ENCODE results near the gene NPAS1.
"Not testable (repeated sequence)": the region's sequence is repeated elsewhere in the genome, so short reads cannot be mapped to it uniquely, and the experiment has no call there.

NPAS1 gene

DNA sequence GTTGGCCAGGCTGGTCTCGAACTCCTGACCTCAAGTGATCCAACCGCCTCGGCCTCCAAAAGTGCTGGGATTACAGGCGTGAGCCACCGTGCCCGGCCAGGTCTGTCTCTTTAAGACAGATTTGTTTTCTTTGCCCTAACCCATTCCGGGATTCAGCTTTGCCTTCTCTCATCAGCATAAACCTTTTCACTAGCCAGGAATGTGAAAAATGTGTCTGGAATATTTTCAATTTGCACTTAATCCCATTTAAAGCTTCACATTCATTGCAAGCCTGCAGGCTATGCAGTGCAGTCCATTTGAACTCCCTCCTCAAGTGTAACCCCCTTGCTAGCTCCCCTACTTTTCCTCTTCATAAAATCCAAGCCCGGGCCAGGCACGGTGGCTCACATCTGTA, 29.7 kb downstream of the NPAS1 start:
- Histone ChIP-seq H3K4me3 (replicated peaks; ENCODE audit: low read depth, low read length) (no peak overlapping the region), H3K27me3 (replicated peaks; ENCODE audit: control insufficient read depth, insufficient read depth, low read length) (no peaks in the 10 kb centered on the region), H3K36me3 (ENCODE audit: control insufficient read depth, insufficient read depth, low read length) (no peaks in the 10 kb centered on the region)
- DNase-seq (ENCODE audit: extremely low read depth, insufficient read length): no peak
- TF ChIP-seq, protein P1, sequence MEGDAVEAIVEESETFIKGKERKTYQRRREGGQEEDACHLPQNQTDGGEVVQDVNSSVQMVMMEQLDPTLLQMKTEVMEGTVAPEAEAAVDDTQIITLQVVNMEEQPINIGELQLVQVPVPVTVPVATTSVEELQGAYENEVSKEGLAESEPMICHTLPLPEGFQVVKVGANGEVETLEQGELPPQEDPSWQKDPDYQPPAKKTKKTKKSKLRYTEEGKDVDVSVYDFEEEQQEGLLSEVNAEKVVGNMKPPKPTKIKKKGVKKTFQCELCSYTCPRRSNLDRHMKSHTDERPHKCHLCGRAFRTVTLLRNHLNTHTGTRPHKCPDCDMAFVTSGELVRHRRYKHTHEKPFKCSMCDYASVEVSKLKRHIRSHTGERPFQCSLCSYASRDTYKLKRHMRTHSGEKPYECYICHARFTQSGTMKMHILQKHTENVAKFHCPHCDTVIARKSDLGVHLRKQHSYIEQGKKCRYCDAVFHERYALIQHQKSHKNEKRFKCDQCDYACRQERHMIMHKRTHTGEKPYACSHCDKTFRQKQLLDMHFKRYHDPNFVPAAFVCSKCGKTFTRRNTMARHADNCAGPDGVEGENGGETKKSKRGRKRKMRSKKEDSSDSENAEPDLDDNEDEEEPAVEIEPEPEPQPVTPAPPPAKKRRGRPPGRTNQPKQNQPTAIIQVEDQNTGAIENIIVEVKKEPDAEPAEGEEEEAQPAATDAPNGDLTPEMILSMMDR (IDR thresholded peaks at IDR 0.05; ENCODE audit: insufficient read depth, low read length, poor library complexity, severe bottlenecking): no peak

DNA sequence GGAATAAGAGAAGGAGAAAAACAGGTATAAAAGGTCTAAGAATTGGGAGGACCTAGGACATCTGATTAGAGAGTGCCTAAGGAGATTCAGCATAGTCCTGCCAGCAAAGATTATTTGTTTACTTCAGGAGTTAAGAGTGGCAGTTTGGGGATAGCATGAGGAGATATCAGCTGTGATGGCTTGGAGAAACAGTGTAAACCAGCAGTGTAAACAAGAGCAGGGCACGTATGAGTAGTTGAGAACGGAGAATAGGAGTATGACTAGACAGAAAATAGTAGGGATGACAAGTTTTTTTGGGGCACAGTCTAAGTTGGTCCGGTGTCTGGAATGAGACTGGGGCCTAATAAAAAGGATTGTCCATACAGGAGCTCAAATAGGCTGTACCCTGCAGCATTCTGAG, 30.9 kb downstream of the NPAS1 start:
- not testable (repeated sequence) for H3K27me3 ChIP-seq (replicated peaks; ENCODE audit: control insufficient read depth, insufficient read depth, low read length); DNase-seq (ENCODE audit: extremely low read depth, insufficient read length); H3K36me3 ChIP-seq (ENCODE audit: control insufficient read depth, insufficient read depth, low read length); H3K4me3 ChIP-seq (replicated peaks; ENCODE audit: low read depth, low read length)

DNA sequence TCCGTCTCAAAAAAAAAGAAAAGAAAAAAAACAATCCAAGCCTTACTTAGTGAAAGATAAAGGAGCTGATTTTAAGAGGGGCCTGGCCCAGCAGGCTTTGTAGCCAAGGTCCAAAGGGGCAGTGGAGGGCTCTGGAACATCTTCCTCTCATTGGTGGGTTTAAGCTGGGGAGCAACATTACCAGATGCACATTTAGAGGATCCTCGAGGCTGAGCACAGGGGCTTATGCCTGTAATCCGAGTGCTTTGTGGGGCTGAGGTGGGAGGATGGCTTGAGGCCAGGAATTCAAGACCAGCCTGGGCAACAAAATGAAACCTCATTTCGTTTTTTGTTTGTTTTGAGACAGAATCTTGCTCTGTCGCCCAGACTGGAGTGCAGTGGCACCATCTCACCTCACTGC, 36.8 kb downstream of the NPAS1 start:
- no peak for DNase-seq (ENCODE audit: extremely low read depth, insufficient read length)
- Histone ChIP-seq H3K36me3 (ENCODE audit: control insufficient read depth, insufficient read depth, low read length) (no peaks in the 10 kb centered on the region), H3K4me3 (replicated peaks; ENCODE audit: low read depth, low read length) (no peak overlapping the region), H3K27me3 (replicated peaks; ENCODE audit: control insufficient read depth, insufficient read depth, low read length) (no peaks in the 10 kb centered on the region)
- TF ChIP-seq, protein P1 (IDR thresholded peaks at IDR 0.05; ENCODE audit: insufficient read depth, low read length, poor library complexity, severe bottlenecking): no peak

DNA sequence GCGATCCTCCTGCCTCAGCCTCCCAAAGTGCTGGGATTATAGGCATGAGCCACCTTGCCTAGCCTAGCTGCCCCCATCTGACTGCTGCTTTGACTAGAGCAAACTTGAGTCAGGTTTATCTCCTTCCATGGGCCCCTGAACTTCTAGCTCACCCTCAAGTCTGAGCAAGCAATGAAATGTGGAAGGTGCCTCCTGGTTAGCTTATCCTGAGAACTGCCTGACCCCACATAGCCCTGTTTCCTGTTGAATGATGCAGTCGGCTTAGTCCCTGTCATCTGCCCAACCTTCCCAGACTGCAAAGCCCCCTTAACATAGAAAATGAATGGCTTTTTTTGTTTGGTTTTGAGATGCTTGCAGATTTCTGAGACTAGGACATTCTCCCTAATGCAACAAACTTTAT, 37.7 kb downstream of the NPAS1 start:
- no peak for DNase-seq (ENCODE audit: extremely low read depth, insufficient read length)
- Histone ChIP-seq H3K4me3 (replicated peaks; ENCODE audit: low read depth, low read length) (no peak overlapping the region), H3K27me3 (replicated peaks; ENCODE audit: control insufficient read depth, insufficient read depth, low read length) (no peaks in the 10 kb centered on the region), H3K36me3 (ENCODE audit: control insufficient read depth, insufficient read depth, low read length) (no peaks in the 10 kb centered on the region; the same call in 1 of the 2 replicates)
- TF ChIP-seq, protein P1 (IDR thresholded peaks at IDR 0.05; ENCODE audit: insufficient read depth, low read length, poor library complexity, severe bottlenecking): no peak

DNA sequence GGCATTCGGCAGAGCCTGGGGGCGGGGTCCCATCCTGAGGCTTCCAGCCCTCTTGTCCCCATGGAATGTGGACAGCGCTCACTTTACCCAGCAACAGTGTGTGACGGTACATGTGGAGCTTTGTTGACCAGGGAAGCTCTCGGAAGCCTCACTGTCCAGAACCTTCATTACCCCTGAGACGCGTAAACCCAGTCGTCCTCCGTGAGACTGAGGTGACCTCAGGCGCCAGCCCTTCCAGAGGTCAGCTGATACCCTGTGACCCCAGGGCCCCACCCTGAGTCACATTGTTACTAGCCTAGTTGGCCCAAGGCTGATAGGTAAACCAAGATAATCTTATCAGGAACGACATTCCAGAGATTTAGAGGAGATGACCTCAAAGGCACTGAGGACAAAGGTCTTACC, 39.0 kb downstream of the NPAS1 start:
- TF ChIP-seq, protein P1 (IDR thresholded peaks at IDR 0.05; ENCODE audit: insufficient read depth, low read length, poor library complexity, severe bottlenecking): no peak
- H3K4me3 ChIP-seq (replicated peaks; ENCODE audit: low read depth, low read length): no peak overlapping the region
- no peak for DNase-seq (ENCODE audit: extremely low read depth, insufficient read length)
- no peaks in the 10 kb centered on the region; the same call in 1 of the 2 replicates for H3K36me3 ChIP-seq (ENCODE audit: control insufficient read depth, insufficient read depth, low read length)
- no peaks in the 10 kb centered on the region for H3K27me3 ChIP-seq (replicated peaks; ENCODE audit: control insufficient read depth, insufficient read depth, low read length)

DNA sequence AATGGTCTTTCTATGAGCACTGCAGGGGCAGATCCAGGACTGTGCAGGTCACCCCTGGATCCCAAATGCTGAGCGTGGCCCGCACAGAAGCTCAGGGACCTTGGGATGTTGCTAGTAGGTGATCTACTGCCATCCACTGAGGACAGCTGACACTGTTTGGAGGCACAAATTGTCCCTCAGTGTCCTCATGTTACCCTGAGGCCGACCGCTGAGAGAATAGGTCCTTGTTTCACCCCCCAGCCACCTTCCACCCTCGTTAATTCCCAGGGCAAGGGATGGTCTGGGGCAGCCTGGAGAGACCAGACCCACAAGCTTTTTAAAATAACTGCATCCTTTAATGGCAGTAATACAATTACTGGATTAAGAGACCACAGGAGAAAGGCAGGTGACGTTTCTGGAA, 44.2 kb downstream of the NPAS1 start:
- Histone ChIP-seq H3K36me3 (ENCODE audit: control insufficient read depth, insufficient read depth, low read length) (peaks cover 32% of the 10 kb centered on the region), H3K27me3 (replicated peaks; ENCODE audit: control insufficient read depth, insufficient read depth, low read length) (no peaks in the 10 kb centered on the region), H3K4me3 (replicated peaks; ENCODE audit: low read depth, low read length) (no peak overlapping the region)
- DNase-seq (ENCODE audit: extremely low read depth, insufficient read length): no peak
- TF ChIP-seq, protein P1 (IDR thresholded peaks at IDR 0.05; ENCODE audit: insufficient read depth, low read length, poor library complexity, severe bottlenecking): no peak

Data from GM06990 (cell line).